Mesendoderm (in vitro differentiated cells): ENCODE measurements around the gene BSX.

Experiments
- DNase-seq: peaks from one replicate; pipeline ENCODE4 v3.0.0; 2013
- H2AK5ac ChIP-seq: 2 replicates; pipeline ENCODE4 v1.6.1; 2013; ENCODE audit warnings: low read length, inconsistent platforms
- H2BK120ac ChIP-seq: 2 replicates; pipeline ENCODE4 v1.6.1; 2013; ENCODE audit warnings: low read depth, mild to moderate bottlenecking, low read length, moderate library complexity, mixed read lengths
- H2BK15ac ChIP-seq: replicated peaks from 2 replicates; pipeline ENCODE4 v1.6.1; 2013; ENCODE audit warnings: low read depth, mild to moderate bottlenecking, moderate library complexity
- H2BK5ac ChIP-seq: 2 replicates; pipeline ENCODE4 v1.6.1; 2013; ENCODE audit warnings: low read length, inconsistent platforms
- H3K18ac ChIP-seq: 2 replicates; pipeline ENCODE4 v1.6.1; 2013; ENCODE audit warnings: mild to moderate bottlenecking, low read length, mixed read lengths
- H3K23ac ChIP-seq: one replicate; pipeline ENCODE4 v1.6.1; 2013; ENCODE audit warnings: low read length
- H3K27ac ChIP-seq: 2 replicates; pipeline ENCODE4 v1.5.1; 2013; ENCODE audit warnings: low read depth, mild to moderate bottlenecking, inconsistent platforms, low read length, moderate library complexity
- H3K27me3 ChIP-seq: 2 replicates; pipeline ENCODE4 v1.6.1; 2013; ENCODE audit warnings: low read length, control low read depth, mild to moderate bottlenecking, inconsistent platforms; ENCODE audit not compliant: insufficient read depth, poor library complexity
- H3K36me3 ChIP-seq: 2 replicates; pipeline ENCODE4 v1.6.1; 2013; ENCODE audit warnings: low read length, inconsistent platforms; ENCODE audit not compliant: control insufficient read depth, insufficient read depth
- H3K4ac ChIP-seq: one replicate; pipeline ENCODE4 v1.6.1; 2013; ENCODE audit warnings: low read depth, mild to moderate bottlenecking, low read length, moderate library complexity
- H3K4me1 ChIP-seq: 2 replicates; pipeline ENCODE4 v1.6.1; 2013; ENCODE audit warnings: low read depth, low read length, inconsistent platforms; ENCODE audit not compliant: control insufficient read depth
- H3K4me2 ChIP-seq: 2 replicates; pipeline ENCODE4 v1.6.1; 2013; ENCODE audit warnings: low read length
- H3K4me3 ChIP-seq: 2 replicates; pipeline ENCODE4 v1.5.1; 2013; ENCODE audit warnings: mild to moderate bottlenecking, low read length
- H3K56ac ChIP-seq: one replicate; pipeline ENCODE4 v1.6.1; 2013; ENCODE audit warnings: low read length
- H3K79me1 ChIP-seq: 2 replicates; pipeline ENCODE4 v1.6.1; 2013; ENCODE audit warnings: low read length, inconsistent platforms
- H3K79me2 ChIP-seq: 2 replicates; pipeline ENCODE4 v1.6.1; 2013; ENCODE audit warnings: mild to moderate bottlenecking, low read length; ENCODE audit not compliant: control insufficient read depth, insufficient read depth
- H3K9ac ChIP-seq: 2 replicates; pipeline ENCODE4 v1.6.1; 2013; ENCODE audit warnings: low read length, inconsistent platforms
- H4K5ac ChIP-seq: one replicate; pipeline ENCODE4 v1.6.1; 2013; ENCODE audit warnings: low read length
- H4K8ac ChIP-seq: one replicate; pipeline ENCODE4 v1.6.1; 2013; ENCODE audit warnings: low read depth, mild to moderate bottlenecking, control low read depth, low read length, moderate library complexity
- WGBS: extraction: QIAGEN DNeasy Blood & Tissue Kit; methylation state at CpG from one replicate; pipeline ENCODE4 v1.1.7; 2013; ENCODE audit warnings: low lambda C conversion rate, missing lambda C conversion rate; ENCODE audit not compliant: insufficient coverage; ENCODE audit errors: extremely low coverage; 5-methylcytosine and 5-hydroxymethylcytosine counted together

BSX gene

GRCh38 chr11:122983438-122984185 is 2.0 kb upstream of the BSX start:
- H3K9ac ChIP-seq, result peak overlapping the region; percentile 64
- peak; percentile 7 for DNase-seq
- no peak overlapping the region for H2BK120ac ChIP-seq
- WGBS, result 100% methylated on average over 1 of the region's 26 CpGs
- no peak overlapping the region for H3K18ac ChIP-seq
- no peak overlapping the region for H3K4ac ChIP-seq
- H2AK5ac ChIP-seq, result no peak overlapping the region
- no peak overlapping the region for H3K4me3 ChIP-seq
- H3K27me3 ChIP-seq, result peaks cover 45% of the 10 kb centered on the region
- no peak overlapping the region for H2BK15ac ChIP-seq
- no peak overlapping the region for H3K23ac ChIP-seq
- peak overlapping the region; percentile 71 for H3K56ac ChIP-seq
- no peaks in the 10 kb centered on the region for H3K79me1 ChIP-seq
- H3K79me2 ChIP-seq, result no peaks in the 10 kb centered on the region
- no peaks in the 10 kb centered on the region for H3K36me3 ChIP-seq
- H3K27ac ChIP-seq, result no peak overlapping the region
- peak overlapping the region; percentile 42 for H3K4me2 ChIP-seq
- no peak overlapping the region for H4K8ac ChIP-seq
- no peaks in the 10 kb centered on the region for H3K4me1 ChIP-seq
- no peak overlapping the region for H4K5ac ChIP-seq
- no peak overlapping the region for H2BK5ac ChIP-seq

- no peaks in the 10 kb centered on the region for H3K79me1 ChIP-seq
- peaks cover 69% of the 10 kb centered on the region for H3K27me3 ChIP-seq
- H3K56ac ChIP-seq, result no peak overlapping the region
- no peak overlapping the region for H4K5ac ChIP-seq
- no peaks in the 10 kb centered on the region for H3K36me3 ChIP-seq
- H2AK5ac ChIP-seq, result no peak overlapping the region
- H3K4me3 ChIP-seq, result no peak overlapping the region
- no peak overlapping the region for H3K9ac ChIP-seq
- H3K4me1 ChIP-seq, result no peaks in the 10 kb centered on the region
- WGBS, result no CpG with 5 or more reads among the region's 27 CpGs
- H3K79me2 ChIP-seq, result no peaks in the 10 kb centered on the region
- DNase-seq, result peak; percentile 29
- no peak overlapping the region for H2BK5ac ChIP-seq
- H3K4me2 ChIP-seq, result no peak overlapping the region
- no peak overlapping the region for H4K8ac ChIP-seq
- H3K18ac ChIP-seq, result no peak overlapping the region
- H3K23ac ChIP-seq, result no peak overlapping the region
- no peak overlapping the region for H3K4ac ChIP-seq
- no peak overlapping the region for H3K27ac ChIP-seq
- H2BK15ac ChIP-seq, result no peak overlapping the region
- no peak overlapping the region for H2BK120ac ChIP-seq
Measured at GRCh38 chr11:122979815-122980595, 1.6 kb downstream of the BSX start.

GRCh38 chr11:122979103-122979814 is 2.4 kb downstream of the BSX start:
- no peak overlapping the region for H3K9ac ChIP-seq
- H3K36me3 ChIP-seq, result no peaks in the 10 kb centered on the region
- no peaks in the 10 kb centered on the region for H3K79me1 ChIP-seq
- no peak overlapping the region for H4K5ac ChIP-seq
- no peaks in the 10 kb centered on the region for H3K79me2 ChIP-seq
- H3K4me1 ChIP-seq, result no peaks in the 10 kb centered on the region
- H3K18ac ChIP-seq, result no peak overlapping the region
- peaks cover 73% of the 10 kb centered on the region for H3K27me3 ChIP-seq
- H2BK5ac ChIP-seq, result no peak overlapping the region
- H3K4me3 ChIP-seq, result no peak overlapping the region
- no peak overlapping the region for H3K4ac ChIP-seq
- peak; percentile 18 for DNase-seq
- no peak overlapping the region for H3K4me2 ChIP-seq
- no peak overlapping the region for H3K23ac ChIP-seq
- H2BK15ac ChIP-seq, result no peak overlapping the region
- no peak overlapping the region for H2AK5ac ChIP-seq
- no peak overlapping the region for H3K27ac ChIP-seq
- H2BK120ac ChIP-seq, result no peak overlapping the region
- WGBS, result no CpG with 5 or more reads among the region's 44 CpGs
- H4K8ac ChIP-seq, result no peak overlapping the region
- no peak overlapping the region for H3K56ac ChIP-seq

- no peak overlapping the region for H3K4me3 ChIP-seq
- no peak overlapping the region for H3K4ac ChIP-seq
- H3K4me1 ChIP-seq, result no peaks in the 10 kb centered on the region
- H4K5ac ChIP-seq, result no peak overlapping the region
- H3K79me1 ChIP-seq, result no peaks in the 10 kb centered on the region
- H3K4me2 ChIP-seq, result no peak overlapping the region
- no peak overlapping the region for H3K18ac ChIP-seq
- no CpG with 5 or more reads among the region's 7 CpGs for WGBS
- no peak overlapping the region for H4K8ac ChIP-seq
- H2BK5ac ChIP-seq, result no peak overlapping the region
- H3K36me3 ChIP-seq, result no peaks in the 10 kb centered on the region
- H2BK15ac ChIP-seq, result no peak overlapping the region
- no peak overlapping the region for H3K9ac ChIP-seq
- H3K79me2 ChIP-seq, result no peaks in the 10 kb centered on the region
- H3K27me3 ChIP-seq, result peaks cover 80% of the 10 kb centered on the region
- H2BK120ac ChIP-seq, result no peak overlapping the region
- no peak overlapping the region for H3K56ac ChIP-seq
- no peak overlapping the region for H2AK5ac ChIP-seq
- peak; percentile 12 for DNase-seq
- no peak overlapping the region for H3K27ac ChIP-seq
- H3K23ac ChIP-seq, result no peak overlapping the region
Measured at GRCh38 chr11:122978299-122978620, 3.4 kb downstream of the BSX start.

- H3K9ac ChIP-seq, result no peak overlapping the region
- H3K23ac ChIP-seq, result no peak overlapping the region
- peak overlapping the region; percentile 17 for H3K56ac ChIP-seq
- H3K36me3 ChIP-seq, result no peaks in the 10 kb centered on the region
- H3K4ac ChIP-seq, result no peak overlapping the region
- no peaks in the 10 kb centered on the region for H3K79me2 ChIP-seq
- H3K18ac ChIP-seq, result no peak overlapping the region
- no peak overlapping the region for H3K27ac ChIP-seq
- no peak overlapping the region for H4K8ac ChIP-seq
- DNase-seq, result peak; percentile 64
- no CpG with 5 or more reads among the region's 50 CpGs for WGBS
- H3K27me3 ChIP-seq, result peaks cover 77% of the 10 kb centered on the region
- no peaks in the 10 kb centered on the region for H3K4me1 ChIP-seq
- no peak overlapping the region for H2BK15ac ChIP-seq
- H3K79me1 ChIP-seq, result no peaks in the 10 kb centered on the region
- H3K4me2 ChIP-seq, result peak overlapping the region; percentile 41
- H2BK120ac ChIP-seq, result no peak overlapping the region
- H2BK5ac ChIP-seq, result no peak overlapping the region
- H4K5ac ChIP-seq, result no peak overlapping the region
- H3K4me3 ChIP-seq, result no peak overlapping the region
- H2AK5ac ChIP-seq, result no peak overlapping the region
Measured at GRCh38 chr11:122977470-122978298, 4.0 kb downstream of the BSX start.
